WTC11 (cell line): ENCODE measurements around the gene MAB21L3. TPM values are rescaled to one million over a fixed set of nuclear protein-coding genes. Genes with fewer than 3 reads are reported as not detected.

Experiments used
- ATAC-seq: fragments of 200-7000 bp; cut with Tn5 transposase; 2 replicates; pipeline ENCODE4 v1.10.0; 2021; ENCODE audit warnings: mild to moderate bottlenecking, moderate library complexity
- CTCF ChIA-PET: fragments of 300-600 bp; sonication (Branson Sonifier 250); formaldehyde crosslinking; loops from one replicate; lab custom pipeline; 2021; ENCODE audit warnings: antibody characterized with exemption; lab: Charles Lee
- POLR2A ChIA-PET: fragments of 350-600 bp; sonication (Branson Sonifier 250); formaldehyde crosslinking; loops from one replicate; lab custom pipeline; 2021; ENCODE audit warnings: antibody characterized with exemption; lab: Charles Lee
- DNase-seq: peaks from one replicate; pipeline ENCODE4 v3.0.0; 2021; ENCODE audit warnings: low spot score
- H3K27ac Mint-ChIP-seq: 2 replicates; pipeline ENCODE4 v1.8.0; 2021; ENCODE audit warnings: mixed read lengths
- H3K27me3 Mint-ChIP-seq: 2 replicates; pipeline ENCODE4 v1.8.0; 2021; ENCODE audit warnings: low read depth, mild to moderate bottlenecking, moderate library complexity, mixed read lengths
- H3K36me3 Mint-ChIP-seq: 2 replicates; pipeline ENCODE4 v1.8.0; 2021; ENCODE audit warnings: mixed read lengths
- H3K4me1 Mint-ChIP-seq: 2 replicates; pipeline ENCODE4 v1.8.0; 2022; ENCODE audit warnings: mixed read lengths
- H3K4me3 Mint-ChIP-seq: 2 replicates; pipeline ENCODE4 v1.8.0; 2021; ENCODE audit warnings: mild to moderate bottlenecking, moderate library complexity, mixed read lengths
- H3K9me3 Mint-ChIP-seq: 2 replicates; pipeline ENCODE4 v1.8.0; 2021; ENCODE audit warnings: mixed read lengths
- AFF4 ChIP-seq: sonication (generic); formaldehyde crosslinking; IDR thresholded peaks from 2 replicates; pipeline ENCODE4 v1.8.1; 2023; ENCODE audit warnings: mild to moderate bottlenecking, missing genetic modification reagents, borderline replicate concordance
- AR ChIP-seq: fragments of 250-450 bp; sonication (Bioruptor Pico); IDR thresholded peaks from 2 replicates; pipeline ENCODE4 v1.9.0; 2021; ENCODE audit warnings: mild to moderate bottlenecking
- ATF2 ChIP-seq: sonication (generic); formaldehyde crosslinking; IDR thresholded peaks from 2 replicates; pipeline ENCODE4 v1.8.1; 2022; ENCODE audit warnings: low read depth, missing genetic modification reagents, borderline replicate concordance
- CBFB ChIP-seq: sonication (generic); formaldehyde crosslinking; IDR thresholded peaks from 2 replicates; pipeline ENCODE4 v1.8.1; 2022; ENCODE audit warnings: mild to moderate bottlenecking, low read depth, missing genetic modification reagents
- EMX1 ChIP-seq: fragments of 250-450 bp; sonication (Bioruptor Pico); IDR thresholded peaks from 2 replicates; pipeline ENCODE4 v1.8.0; 2021; ENCODE audit warnings: mild to moderate bottlenecking
- ERG ChIP-seq: fragments of 250-450 bp; sonication (Bioruptor Pico); IDR thresholded peaks from 2 replicates; pipeline ENCODE4 v1.8.0; 2021; ENCODE audit warnings: mild to moderate bottlenecking
- ETV6 ChIP-seq: sonication (generic); formaldehyde crosslinking; IDR thresholded peaks from 2 replicates; pipeline ENCODE4 v1.8.1; 2022; ENCODE audit warnings: mild to moderate bottlenecking, missing genetic modification reagents
- FOXP1 ChIP-seq: sonication (generic); formaldehyde crosslinking; IDR thresholded peaks from 2 replicates; pipeline ENCODE4 v1.8.0; 2022; ENCODE audit warnings: missing genetic modification reagents, mild to moderate bottlenecking, moderate library complexity, borderline replicate concordance
- GRHL2 ChIP-seq: fragments of 250-450 bp; sonication (Bioruptor Pico); IDR thresholded peaks from 2 replicates; pipeline ENCODE4 v1.8.0; 2022; ENCODE audit warnings: mild to moderate bottlenecking, moderate library complexity; ENCODE audit not compliant: insufficient replicate concordance, severe bottlenecking
- RORB ChIP-seq: fragments of 250-450 bp; sonication (Bioruptor Pico); IDR thresholded peaks from 2 replicates; pipeline ENCODE4 v1.9.0; 2021; ENCODE audit warnings: mild to moderate bottlenecking
- SOX15 ChIP-seq: fragments of 250-450 bp; sonication (Bioruptor Pico); IDR thresholded peaks from 2 replicates; pipeline ENCODE4 v1.9.0; 2021; ENCODE audit warnings: mild to moderate bottlenecking
- STAT6 ChIP-seq: sonication (generic); formaldehyde crosslinking; conservative IDR thresholded peaks from 2 replicates; pipeline ENCODE4 v1.8.1; 2023; ENCODE audit warnings: mild to moderate bottlenecking, low read depth, missing genetic modification reagents, moderate library complexity
- ZBTB43 ChIP-seq: sonication (generic); formaldehyde crosslinking; IDR thresholded peaks from 2 replicates; pipeline ENCODE4 v1.8.1; 2023; ENCODE audit warnings: mild to moderate bottlenecking, missing genetic modification reagents
- ZNF232 ChIP-seq: sonication (generic); formaldehyde crosslinking; IDR thresholded peaks from 2 replicates; pipeline ENCODE4 v1.8.0; 2022; ENCODE audit warnings: mild to moderate bottlenecking, missing genetic modification reagents
- ZNF263 ChIP-seq: sonication (generic); formaldehyde crosslinking; IDR thresholded peaks from 2 replicates; pipeline ENCODE4 v1.8.1; 2022; ENCODE audit warnings: low read depth, mild to moderate bottlenecking, moderate library complexity, missing genetic modification reagents
- ZNF416 ChIP-seq: fragments of 250-450 bp; sonication (Bioruptor Pico); IDR thresholded peaks from 2 replicates; pipeline ENCODE4 v1.9.0; 2021; ENCODE audit warnings: mild to moderate bottlenecking, inconsistent platforms
- total RNA-seq: library from RNA; stranded (reverse); gene quantifications from 3 replicates; pipeline ENCODE4 v1.2.3, GENCODE V29; 2021
- TF ChIP-seq, protein P1 (sequence below): sonication (generic); formaldehyde crosslinking; IDR thresholded peaks from 2 replicates; pipeline ENCODE4 v1.8.0; 2022; ENCODE audit warnings: mild to moderate bottlenecking, missing genetic modification reagents
- TF ChIP-seq, protein P2 (sequence below): sonication (generic); formaldehyde crosslinking; IDR thresholded peaks from 2 replicates; pipeline ENCODE4 v1.8.1; 2022; ENCODE audit warnings: missing genetic modification reagents, borderline replicate concordance

MAB21L3 gene
- total RNA-seq, 1 experiment from 2014 or later: not detected

DNA sequence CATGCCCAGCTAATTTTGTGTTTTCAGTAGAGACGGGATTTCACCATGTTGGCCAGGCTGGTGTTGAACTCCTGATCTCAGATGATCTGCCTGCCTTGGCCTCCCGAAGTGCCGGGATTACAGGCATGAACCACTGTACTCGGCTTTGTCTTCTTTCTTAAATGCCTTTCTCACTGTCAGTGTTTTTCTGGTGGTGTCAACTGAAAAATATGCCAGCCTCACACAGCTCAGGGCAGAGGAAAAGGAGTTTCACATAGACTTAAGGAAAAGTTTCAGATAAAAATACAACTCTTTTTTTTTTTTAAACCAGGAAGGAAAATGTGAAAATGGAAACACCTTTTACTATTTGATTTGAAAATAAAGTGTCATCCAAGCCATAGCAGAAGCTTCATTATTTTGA is 4.6 kb upstream of the MAB21L3 start:
- no peak for ATAC-seq
- CTCF ChIA-PET: interaction anchor here (0.6 to 1.1 kb wide), 2 partner anchors 32 to 86 kb away, joined by 3 to 4 read pairs; no protein-coding TSS in a partner anchor
- Mint-ChIP-seq H3K36me3 (no peaks in the 10 kb centered on the region), H3K27me3 (no peaks in the 10 kb centered on the region), H3K9me3 (no peaks in the 10 kb centered on the region), H3K4me3 (no peak overlapping the region), H3K4me1 (peaks cover 9% of the 10 kb centered on the region; the same call in 1 of the 2 replicates)
- POLR2A ChIA-PET: no interaction called here
- DNase-seq: no peak
- no peak for TF ChIP-seq ERG (CRISPR knock-in tag)
- no peak for TF ChIP-seq ATF2 (CRISPR knock-in tag)
- TF ChIP-seq RORB (CRISPR knock-in tag): no peak
- no peak for TF ChIP-seq EMX1 (CRISPR knock-in tag)
- no peak for TF ChIP-seq ZNF416 (CRISPR knock-in tag)
- no peak for TF ChIP-seq CBFB
- TF ChIP-seq ZBTB43 (CRISPR knock-in tag): no peak
- TF ChIP-seq, protein P1, sequence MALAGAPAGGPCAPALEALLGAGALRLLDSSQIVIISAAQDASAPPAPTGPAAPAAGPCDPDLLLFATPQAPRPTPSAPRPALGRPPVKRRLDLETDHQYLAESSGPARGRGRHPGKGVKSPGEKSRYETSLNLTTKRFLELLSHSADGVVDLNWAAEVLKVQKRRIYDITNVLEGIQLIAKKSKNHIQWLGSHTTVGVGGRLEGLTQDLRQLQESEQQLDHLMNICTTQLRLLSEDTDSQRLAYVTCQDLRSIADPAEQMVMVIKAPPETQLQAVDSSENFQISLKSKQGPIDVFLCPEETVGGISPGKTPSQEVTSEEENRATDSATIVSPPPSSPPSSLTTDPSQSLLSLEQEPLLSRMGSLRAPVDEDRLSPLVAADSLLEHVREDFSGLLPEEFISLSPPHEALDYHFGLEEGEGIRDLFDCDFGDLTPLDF (CRISPR knock-in tag): no peak
- TF ChIP-seq SOX15 (CRISPR knock-in tag): no peak
- no peak for TF ChIP-seq ETV6 (CRISPR knock-in tag)
- no peak for TF ChIP-seq ZNF232 (CRISPR knock-in tag)
- TF ChIP-seq FOXP1 (CRISPR knock-in tag): no peak
- TF ChIP-seq, protein P2, sequence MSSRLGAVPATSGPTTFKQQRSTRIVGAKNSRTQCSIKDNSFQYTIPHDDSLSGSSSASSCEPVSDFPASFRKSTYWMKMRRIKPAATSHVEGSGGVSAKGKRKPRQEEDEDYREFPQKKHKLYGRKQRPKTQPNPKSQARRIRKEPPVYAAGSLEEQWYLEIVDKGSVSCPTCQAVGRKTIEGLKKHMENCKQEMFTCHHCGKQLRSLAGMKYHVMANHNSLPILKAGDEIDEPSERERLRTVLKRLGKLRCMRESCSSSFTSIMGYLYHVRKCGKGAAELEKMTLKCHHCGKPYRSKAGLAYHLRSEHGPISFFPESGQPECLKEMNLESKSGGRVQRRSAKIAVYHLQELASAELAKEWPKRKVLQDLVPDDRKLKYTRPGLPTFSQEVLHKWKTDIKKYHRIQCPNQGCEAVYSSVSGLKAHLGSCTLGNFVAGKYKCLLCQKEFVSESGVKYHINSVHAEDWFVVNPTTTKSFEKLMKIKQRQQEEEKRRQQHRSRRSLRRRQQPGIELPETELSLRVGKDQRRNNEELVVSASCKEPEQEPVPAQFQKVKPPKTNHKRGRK (CRISPR knock-in tag): no peak
- TF ChIP-seq ZNF263 (CRISPR knock-in tag): no peak
- no peak for TF ChIP-seq AR (CRISPR knock-in tag)
- no peak for TF ChIP-seq GRHL2
- TF ChIP-seq, all 79 proteins: peak for 0
- no peak overlapping the region for H3K27ac Mint-ChIP-seq

DNA sequence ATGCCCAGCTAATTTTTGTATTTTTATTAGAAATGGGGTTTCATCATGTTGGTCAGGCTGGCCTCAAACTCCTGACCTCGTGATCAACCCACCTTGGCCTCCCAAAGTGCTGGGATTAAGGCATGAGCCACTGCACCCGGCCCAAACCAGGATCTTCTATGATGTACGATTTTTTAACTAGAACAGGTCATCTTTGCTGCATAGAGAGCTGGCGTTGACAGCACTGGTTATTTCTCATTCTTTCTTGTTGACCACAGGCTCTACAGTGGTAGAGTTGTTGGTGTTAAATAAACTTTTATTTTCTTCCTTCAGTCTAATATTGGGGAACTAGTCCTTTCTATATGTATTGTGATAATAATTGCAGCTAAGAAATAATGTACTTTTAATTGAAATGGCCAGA is 3.8 kb upstream of the MAB21L3 start:
- POLR2A ChIA-PET: no interaction called here
- H3K36me3 Mint-ChIP-seq: no peaks in the 10 kb centered on the region
- TF ChIP-seq CBFB (no peak), AFF4 (CRISPR knock-in tag) (no peak), STAT6 (no peak)

More for the DNA sequence above, 3.8 kb upstream of the MAB21L3 start:
- peaks cover 9% of the 10 kb centered on the region; the same call in 1 of the 2 replicates for H3K4me1 Mint-ChIP-seq
- CTCF ChIA-PET: no interaction called here
- no peak overlapping the region for H3K4me3 Mint-ChIP-seq
- no peaks in the 10 kb centered on the region for H3K9me3 Mint-ChIP-seq
- ATAC-seq: no peak
- H3K27ac Mint-ChIP-seq: no peak overlapping the region
- DNase-seq: no peak
- no peaks in the 10 kb centered on the region for H3K27me3 Mint-ChIP-seq
